Neural cell (in vitro differentiated cells): Measurements from ENCODE around the gene WDFY3.

Source experiments
- CTCF ChIP-seq: fragments of 450-650 bp; IDR thresholded peaks from 2 replicates; pipeline ENCODE4 v1.5.1; 2014; ENCODE audit warnings: antibody characterized with exemption, mild to moderate bottlenecking, moderate library complexity; ENCODE audit not compliant: poor library complexity, severe bottlenecking
- EZH2 ChIP-seq: fragments of 200-600, 300-800 bp; shearing (Covaris generic), sonication (generic); IDR thresholded peaks from 2 replicates; pipeline ENCODE4 v1.6.1; 2014; ENCODE audit warnings: antibody characterized with exemption, low read length, borderline replicate concordance, mild to moderate bottlenecking; ENCODE audit not compliant: insufficient read depth, poor library complexity, severe bottlenecking
- POLR2AphosphoS5 ChIP-seq: IDR thresholded peaks from 2 replicates; pipeline ENCODE4 v1.6.1; 2012
- REST ChIP-seq: IDR thresholded peaks from 2 replicates; pipeline ENCODE4 v1.6.1; 2012; ENCODE audit warnings: borderline replicate concordance
- TAF1 ChIP-seq: IDR thresholded peaks from 2 replicates; pipeline ENCODE4 v1.6.1; 2012; ENCODE audit warnings: low read depth

GRCh38 chr4:84722720-84723119 lies 243.8 kb downstream of the WDFY3 start:
- TF ChIP-seq CTCF (no peak), TAF1 (no peak), POLR2AphosphoS5 (no peak), EZH2 (no peak), REST (no peak)
